Hematopoietic multipotent progenitor cell treated with erythropoietin and hydrocortisone succinate and interleukin-3 and kit ligand, for 4 days (in vitro differentiated cells): ENCODE data around the gene LEO1.
A peak's percentile ranks its signal among the peaks of the same experiment; 100 is the strongest.

Experiments
- DNase-seq: peaks from one replicate; pipeline ENCODE4 v3.0.0-alpha.2; 2015

LEO1 gene

DNA sequence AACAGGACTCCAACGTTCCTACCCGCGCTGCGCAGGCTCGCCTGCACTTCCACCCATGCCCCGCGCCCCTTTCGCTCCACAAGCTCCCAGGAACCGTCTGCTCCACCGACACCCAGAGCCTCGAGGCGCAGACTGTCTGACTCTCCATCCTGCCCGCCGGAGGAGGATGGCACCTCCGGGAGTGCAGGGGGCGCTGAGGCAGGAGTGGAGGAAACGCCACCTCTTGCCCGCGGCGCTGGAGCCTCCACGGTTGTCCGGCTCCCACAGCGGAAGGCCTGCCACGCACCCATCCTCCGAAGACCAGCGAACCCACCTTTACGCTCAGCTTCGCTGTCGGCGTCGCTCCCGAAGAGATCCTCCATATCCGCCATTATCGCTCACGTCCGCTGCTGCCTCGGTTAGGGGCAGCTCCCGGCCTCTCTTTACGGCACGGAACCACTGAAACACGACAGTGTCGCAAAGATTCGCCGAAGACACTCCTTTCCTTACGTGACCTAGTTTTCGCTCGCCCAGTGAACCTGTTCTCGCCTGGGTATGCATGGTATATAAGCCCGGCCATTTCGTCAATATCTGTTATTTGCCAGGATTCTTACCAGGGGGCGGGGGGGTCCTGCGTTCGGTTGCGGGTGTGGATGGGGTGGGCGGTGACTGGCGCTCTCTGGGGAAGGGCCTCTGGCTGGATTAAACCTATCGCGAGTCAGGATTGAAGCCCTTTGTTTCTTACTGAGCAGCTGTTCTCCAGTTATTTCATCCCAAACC, at the start of gene LEO1:
TSS of gene LEO1 (minus strand) at position 404 of the 759 bp plus-strand sequence. CDS start at position 371, 33 bp downstream.
- DNase-seq = peak; percentile 99

DNA sequence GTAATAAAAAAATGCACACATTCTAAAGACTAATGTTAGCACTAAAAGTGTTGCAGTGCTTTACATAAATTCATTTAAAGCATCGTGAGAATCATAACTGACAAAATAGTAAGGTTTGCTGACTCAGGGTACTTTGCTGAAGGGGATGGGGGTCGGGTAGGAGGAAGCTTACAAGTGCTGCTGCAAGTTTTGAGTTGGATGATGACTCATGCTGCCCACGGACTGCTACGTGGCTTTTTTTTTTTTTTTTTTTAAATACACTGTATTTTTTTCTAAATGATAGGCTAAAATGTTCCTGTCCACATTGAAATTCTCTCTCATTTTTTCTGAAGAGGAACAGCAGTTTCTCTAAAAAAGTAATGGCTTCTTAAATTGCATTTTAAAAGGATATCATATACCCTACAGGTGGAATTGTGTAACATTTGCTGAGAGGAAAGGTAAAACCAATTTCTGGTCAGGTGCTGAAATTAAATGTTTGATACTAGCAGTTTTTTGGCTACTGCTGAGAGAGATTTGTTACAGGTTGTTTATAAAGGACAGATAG, 49.6 kb upstream of the LEO1 start:
- DNase-seq = peak; percentile 96

DNA sequence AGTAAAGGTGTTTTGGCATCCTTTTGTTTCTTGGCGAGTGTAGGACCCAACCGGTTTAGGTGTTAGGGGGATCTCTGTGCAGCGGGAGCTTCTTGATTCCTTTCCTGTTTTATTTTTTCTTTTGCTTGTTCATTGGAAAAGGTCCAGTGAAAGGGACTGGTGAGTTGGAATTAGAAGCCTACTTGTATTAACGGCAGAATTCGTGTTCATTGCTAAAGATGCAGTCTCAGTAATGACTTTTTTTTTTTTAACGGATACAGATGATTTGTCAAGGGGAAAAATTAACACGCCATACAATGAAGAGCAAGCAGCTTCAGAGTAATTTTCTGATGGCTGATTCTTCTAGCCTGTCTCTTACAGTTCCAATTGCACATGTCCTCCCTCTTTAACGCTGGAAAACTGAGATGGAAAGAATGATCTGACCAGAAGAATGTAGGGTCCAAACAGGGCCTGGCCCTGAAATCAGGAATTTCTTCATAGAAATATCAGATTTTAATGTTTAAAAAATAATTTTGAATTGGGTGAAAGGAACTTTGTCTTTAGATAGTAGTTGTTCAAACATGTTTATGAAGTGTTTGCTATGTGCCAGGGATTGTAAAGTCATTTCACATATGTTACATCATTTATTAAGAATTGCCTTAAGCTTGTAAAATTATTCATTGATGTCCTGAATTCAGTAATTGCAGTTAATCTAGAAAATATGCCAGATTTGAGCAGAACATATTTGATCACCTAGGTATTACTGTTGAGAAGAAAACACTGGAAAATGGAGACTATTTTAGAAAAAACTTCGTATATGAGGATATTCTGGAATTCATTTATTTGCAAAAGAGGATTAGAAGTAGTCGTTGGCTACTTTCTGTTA, 48.9 kb upstream of the LEO1 start:
- DNase-seq = peak; percentile 41

DNA sequence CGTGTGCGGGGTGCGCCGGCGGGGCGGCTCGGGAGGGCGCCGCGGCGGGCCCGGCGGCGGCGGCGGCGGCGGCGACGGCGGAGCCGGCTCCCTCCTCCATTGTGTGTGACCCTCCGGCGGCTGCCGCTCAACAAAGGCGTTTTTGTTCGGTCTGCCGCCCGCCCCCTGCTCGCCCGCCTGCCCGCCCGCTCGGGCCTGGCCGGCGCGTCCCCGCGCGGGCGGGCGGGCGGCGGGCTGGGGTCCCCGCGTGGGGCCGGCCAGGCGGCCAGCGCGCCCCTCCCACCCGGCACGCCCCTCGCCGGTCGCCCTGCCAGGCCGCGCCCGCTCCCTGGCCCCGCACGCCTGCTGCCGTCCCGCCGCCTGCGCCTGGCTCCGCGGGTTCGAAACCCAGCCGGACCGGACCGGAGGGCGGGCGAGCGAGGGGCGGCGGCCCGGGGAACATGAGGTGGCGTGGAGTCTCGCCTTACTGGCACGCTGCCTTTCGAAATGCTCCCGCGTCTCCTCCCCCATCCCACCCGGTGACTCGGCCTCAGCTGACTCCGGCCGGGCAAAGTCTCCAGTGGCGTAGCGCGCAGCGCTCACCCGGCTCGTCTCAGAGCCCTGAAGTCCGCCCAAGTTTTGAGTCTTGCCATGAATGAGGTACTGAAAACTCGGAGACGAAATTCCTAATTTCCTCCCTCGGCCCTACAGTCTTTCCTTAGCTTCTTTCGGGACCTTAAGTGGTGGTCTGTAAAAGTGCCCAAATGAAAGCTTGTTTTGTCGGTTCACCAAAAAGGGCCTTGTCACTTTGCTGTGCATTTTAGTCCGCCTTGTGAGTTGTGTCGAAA, 48.0 kb upstream of the LEO1 start:
- DNase-seq = peak; percentile 89

DNA sequence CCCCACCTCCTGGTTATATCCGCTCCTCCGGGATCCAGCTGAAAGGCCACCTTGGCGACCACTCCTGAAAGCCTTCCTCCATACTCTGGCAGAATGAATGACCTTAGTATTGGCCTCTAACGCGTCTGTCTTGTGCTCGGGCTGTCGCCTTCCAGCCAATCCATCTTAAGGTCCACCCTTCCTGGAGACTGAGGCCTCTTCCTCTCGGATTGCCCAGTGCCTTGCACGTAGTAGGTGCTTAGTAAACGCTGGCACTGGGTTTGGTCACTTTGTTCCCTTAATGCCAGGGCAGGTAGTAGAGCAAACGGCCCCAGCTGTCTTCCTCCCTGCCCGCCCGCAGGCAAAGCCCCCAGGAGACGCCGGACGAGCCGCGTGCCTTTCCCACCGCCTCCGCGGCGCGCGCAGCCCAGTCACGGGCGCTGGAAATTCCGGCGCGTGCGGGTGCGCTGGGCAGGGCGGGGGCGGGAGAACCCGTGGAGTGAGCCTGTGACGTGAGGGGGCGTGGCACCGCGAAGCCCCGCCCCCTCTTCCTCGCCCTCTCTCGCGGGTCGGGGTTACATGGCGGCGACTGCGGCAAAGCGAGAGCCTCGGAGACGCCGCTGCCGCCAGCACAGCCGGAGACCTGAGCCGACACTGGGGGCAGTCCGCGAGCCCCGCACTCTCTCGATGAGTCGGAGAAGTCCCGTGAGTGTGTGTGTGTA, 47.3 kb upstream of the LEO1 start, which contains the start of gene MAPK6:
TSS of gene MAPK6 (plus strand) at position 527 of the 701 bp plus-strand sequence. CDS start 27,242 bp downstream, outside the sequence.
- DNase-seq = peak; percentile 96

DNA sequence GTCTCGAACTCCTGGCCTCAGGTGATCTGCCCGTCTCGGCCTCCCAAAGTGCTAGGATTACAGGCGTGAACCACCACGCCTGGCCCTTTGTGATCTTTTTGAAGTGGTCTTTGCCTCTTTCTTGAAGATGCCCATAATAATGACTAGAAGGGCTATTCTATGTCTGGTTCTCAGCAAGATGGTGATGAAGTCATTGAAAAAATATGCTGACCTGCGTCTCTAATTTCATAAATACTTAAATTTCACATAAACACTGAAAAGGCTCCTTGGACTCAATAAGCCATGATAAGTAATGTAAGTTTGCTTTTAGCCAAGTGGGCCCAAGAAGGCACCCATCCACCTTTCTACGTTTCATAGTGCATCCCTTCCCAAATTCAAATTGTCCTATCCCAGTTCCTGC, 46.7 kb upstream of the LEO1 start:
- no peak for DNase-seq

DNA sequence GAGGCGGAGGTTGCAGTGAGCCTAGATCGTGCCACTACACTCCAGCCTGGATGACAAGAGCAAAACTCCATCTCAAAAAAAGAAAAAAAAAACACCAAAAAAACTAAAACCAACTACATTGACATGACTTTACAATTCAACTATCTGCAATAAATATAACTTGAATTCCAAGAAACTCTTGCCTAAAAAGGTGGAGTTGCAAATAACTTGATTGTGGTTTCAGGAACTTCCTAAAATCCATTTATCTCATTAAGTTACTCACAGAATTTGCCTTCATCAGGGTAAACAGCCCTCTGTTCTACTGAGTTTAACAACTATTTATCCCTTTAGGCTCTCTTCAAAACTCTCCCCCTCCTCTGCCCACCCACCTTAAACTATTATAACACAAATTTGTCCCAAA, 44.7 kb upstream of the LEO1 start:
- no peak for DNase-seq

DNA sequence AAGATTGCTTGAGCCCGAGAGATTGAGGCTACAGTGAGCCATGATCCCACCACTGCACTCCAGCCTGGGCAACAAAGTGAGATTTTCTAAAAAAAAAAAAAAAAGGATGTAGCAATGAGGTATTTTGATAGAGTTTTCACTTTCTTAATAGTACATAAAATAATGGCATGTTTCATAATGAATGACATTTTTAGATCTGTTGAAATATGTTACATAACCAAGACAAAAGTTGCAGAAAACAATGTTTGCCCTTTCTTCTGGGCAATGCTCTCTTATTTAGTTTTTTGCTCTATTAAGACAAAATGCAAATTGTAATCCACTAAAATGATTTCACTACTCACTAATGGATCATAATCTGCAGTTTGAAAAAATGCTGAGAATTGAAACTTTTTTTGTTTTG, 43.0 kb upstream of the LEO1 start:
- no peak for DNase-seq

DNA sequence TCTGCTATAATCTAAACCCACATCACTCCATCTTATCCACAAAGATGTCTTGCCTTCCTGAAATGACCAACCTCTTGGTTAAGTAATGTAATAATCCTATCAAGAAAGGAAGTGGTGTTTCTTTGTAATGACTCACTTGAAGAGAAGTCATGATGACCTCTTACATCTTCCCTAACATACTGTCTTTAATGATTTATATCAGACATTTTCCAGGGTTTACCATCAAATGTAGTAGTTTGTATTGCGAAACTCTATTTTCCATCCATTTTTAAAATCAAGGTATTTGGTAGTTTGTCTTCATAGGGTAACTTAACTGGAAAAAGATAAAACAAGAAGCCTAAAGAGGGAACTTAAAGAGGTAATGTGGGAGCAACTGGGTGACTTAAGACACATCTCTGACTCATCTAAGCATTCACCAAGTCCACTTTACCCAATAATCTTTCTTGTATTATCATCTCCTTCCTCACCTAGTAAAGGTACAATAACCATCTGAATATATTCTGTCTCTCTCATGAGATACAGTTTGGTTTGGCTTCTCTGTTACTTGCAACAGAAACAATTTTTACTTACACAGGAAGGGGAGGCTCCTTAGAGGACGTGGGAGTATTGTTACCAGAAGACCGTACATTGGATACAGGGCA, 41.7 kb upstream of the LEO1 start:
- DNase-seq = peak; percentile 78

DNA sequence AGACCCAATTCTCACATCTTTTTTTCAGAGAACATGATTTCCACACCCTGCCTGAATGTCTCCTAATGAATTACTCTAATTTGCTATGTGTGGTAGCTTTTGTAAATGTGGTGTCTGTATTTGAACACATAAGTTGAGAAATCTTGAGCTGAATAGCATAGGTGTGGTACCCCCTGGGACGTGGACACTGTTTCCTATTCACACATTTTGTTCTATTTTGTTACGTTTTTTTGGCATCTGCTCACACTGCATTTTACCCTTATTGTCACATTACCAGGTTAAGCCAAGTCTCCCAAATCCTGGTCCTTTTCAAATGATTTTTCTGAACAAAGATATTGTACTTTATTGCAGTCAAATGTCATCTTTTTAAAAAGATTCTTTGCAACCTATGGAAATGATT, 40.6 kb upstream of the LEO1 start:
- DNase-seq = no peak

DNA sequence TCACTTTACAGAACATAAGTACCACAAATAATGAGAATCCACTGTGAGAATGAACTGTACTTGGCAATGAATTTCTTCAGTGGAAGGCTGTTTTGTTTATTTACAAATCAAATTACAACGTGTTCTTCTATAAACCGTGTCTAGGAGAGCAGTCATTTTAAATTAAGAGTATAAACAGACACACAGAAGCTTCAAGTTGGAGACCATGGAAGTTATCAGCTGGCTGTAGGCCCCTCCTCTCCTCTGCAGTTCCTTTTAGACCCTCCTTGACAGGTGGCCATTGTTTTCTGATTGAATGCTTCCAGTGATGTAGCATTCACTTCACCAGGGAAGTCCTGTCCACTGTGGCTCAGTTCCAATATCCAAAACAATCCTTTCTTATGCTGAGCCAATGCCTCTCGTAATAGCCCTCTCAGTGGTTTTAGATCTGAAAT, 40.1 kb upstream of the LEO1 start:
- no peak for DNase-seq

DNA sequence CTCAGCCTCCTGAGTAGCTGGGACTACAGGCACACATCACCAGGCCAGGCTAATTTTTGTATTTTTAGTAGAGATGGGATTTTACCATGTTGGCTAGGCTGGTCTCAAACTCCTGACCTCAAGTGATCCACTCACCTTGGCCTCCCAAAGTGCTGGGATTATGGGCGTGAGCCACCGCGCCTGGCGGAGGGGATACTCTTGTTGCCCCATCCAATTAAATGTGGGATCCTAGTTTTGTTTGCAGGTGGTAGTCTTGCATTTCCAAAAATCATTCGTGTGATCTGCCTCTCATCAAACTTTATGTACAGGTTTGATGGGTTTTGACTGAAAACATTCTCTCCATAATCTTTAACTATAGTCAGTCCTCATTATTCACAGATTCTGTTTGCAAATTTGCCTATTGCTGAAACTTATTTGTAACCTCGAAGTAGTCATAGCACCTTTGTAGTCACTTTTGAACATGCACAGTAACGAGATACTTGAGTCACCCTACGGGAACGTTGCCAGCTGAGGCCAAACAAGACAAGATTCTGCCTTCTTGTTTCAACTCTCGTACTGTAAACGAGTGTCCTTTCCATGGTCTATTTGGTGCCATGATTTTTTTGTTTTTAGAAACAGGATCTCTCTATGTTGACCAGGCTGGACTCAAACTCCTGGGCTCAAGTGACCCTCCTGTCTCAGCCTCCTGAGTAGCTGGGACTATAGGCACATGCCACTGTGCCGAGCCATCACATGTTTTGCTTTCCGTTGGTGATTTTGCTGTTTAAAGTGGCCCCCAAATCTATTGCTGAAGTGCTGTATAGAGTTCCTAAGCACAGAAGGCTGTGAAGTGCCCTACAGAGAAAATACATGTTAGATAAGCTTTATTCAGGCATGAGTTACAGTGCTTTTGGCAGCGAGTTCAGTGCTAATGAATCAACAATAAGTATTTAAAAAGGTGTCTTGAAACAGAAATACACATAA, 39.3 kb upstream of the LEO1 start:
- peak; percentile 70 for DNase-seq

DNA sequence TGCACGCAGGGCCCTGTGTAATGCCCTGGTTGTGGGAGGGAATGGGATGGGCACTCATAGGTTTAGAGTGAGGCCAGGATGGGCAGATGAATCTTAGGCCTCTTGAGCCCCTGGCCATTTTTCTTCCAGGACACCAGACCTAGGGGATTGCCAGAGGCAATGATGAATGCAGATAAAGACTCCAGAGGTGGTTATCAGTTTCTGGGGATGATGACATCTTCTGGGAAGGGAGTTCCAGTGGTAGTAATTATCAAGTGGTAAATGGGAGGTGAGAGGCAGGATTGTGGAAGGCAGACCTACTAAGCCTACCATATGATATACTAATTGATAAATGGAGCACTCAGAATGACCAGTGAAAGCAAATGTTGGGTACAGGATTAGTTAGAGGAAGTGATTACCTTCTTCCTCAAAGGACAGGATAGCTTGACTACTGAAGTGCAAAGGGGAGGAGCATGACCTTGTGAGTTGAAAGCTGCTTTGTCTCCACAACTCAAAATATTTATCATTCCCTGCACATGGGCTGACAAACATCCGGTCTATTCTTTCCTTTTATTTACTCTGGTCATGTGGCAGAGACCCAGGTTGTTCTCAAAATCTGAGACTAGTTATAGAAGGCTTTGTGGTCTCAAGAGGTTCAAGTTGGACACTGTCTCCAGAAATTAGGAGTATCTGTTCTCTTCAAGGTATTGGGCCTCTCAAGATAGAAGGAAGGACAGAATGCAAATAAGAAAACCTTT, 37.3 kb upstream of the LEO1 start:
- no peak for DNase-seq

DNA sequence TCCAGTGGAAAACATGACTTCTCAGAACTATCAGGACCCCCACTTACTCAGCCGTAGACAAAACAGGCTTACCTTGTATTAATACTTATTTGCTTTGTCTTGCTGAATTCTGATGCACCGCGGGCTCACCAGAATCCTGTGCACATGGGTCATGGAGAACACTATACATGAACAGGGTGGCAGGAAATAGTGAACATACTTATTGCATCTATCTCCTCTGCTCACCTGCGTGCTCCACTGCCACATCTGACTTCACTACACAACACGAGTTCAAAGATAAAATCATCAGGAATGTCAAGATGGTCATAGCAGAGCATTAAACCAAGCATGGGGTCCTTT, 36.8 kb upstream of the LEO1 start:
- no peak for DNase-seq

DNA sequence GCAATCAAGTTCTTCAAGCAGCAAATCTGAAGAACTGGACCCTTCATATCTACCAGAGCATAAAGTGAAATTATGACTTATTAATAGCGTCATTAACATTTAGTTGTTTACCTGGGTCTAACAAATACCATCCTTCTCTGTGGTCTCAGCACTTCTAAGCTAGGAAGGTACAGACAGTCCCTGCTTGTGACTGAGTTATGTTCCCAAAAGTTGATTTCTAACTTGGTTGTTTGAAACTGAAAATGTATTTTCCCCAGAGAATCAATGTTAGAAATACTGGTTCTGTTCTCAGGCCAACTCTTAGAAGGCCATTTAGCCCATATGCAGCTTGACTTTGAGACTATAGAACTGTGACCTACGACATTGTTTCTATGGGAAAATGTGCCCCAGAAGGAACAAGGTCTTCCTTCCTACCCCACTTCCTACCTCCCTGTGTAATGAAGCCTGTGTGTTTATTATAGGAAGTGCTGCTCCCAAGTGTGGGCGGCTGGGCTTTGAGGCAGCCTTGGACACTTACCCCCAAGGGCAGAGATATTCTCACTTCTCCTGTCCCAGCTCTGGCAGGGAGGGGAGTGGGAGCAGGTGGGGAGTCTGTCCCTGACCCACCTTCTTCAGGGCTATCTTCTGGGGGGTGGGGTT, 35.2 kb upstream of the LEO1 start:
- DNase-seq = no peak

DNA sequence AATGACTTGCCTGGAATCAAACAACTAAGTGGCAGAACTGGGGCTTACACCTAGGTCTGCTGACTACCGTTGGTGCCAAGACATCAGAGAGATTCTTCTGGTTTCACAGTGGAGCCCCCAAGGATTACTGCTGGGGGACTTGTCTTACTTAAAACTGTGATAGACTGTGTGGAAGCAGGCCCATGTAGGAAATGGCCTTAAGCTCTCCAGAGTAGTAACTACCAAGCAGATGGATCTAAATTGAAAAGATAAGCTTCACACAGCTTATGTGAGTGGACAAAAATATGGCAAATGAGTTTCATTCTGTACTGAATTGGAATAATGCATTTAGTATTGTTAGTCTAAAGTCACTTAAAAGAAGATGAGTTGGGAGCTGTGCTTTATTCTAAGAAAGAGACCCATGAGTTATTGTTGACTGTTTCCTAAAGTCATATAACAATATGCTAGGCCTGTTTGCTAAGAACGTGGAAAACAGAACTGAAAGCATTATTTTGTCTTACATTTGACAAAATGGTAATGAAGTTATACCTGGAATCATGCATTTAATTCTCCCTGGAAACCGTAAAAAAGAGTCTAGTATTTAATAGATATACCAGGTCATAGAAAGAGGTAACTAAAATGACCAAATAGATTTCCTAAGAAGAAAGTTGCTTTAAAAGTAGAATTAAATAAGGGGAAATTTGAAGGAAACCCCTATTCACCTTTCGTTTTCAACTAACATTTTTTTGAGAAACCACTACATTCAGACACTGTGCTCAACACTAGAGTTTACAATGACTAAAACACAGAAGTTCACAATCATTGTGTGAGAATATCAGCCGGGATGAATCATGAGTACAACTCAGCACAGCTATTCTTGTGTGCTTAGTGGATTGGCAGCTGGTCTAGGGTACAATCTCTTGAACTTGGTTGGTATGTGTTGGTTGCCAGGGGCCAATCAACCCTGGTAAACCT, 34.4 kb upstream of the LEO1 start:
- DNase-seq = peak; percentile 51

DNA sequence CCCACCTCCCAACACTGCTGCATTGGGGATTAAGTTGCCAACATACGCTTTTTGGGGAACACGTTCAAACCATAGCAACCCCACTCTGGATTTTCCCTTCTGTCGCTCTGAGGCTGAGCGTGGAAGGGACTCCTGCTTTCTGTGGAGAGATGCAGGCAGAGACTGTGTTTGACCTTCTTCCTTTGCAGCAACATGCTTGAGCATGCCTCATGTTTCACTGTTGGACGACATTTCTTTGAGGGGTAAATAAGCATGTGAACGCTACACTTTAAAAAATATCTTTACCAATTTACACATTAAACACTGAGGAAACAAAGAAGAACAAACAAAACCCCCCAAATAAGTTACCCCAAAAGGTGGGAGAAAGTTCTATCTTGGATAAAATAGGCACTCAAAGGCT, 33.2 kb upstream of the LEO1 start:
- no peak for DNase-seq

DNA sequence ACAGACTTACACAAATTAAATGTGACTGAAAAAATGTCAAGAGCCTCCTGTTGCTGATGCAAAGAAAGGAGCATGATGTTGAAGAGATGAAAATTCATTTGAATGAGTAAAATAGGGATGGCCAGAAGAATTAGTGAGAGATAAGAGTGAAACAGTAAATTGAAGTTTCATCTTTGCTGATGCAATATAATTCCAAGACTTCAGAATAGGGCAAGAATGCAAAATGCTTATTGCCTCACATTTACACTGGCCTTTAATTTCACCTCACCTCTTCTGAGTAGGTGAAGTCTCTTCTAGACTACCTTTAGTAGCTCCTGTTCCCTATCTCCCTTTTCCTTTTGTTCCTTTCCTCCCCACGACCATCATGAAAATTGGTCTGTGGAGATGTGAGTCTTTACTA, 32.1 kb upstream of the LEO1 start:
- no peak for DNase-seq
